Activated naive CD8-positive, alpha-beta T cell treated with anti-CD3 and anti-CD28 coated beads, Interleukin-2, amount 50 U/mL, for 16 hours (primary cell): ENCODE measurements around the gene STX2.
A peak's percentile ranks its signal among the peaks of the same experiment; 100 is the strongest.

ENCODE experiments used
- DNase-seq: peaks from one replicate; pipeline ENCODE4 v3.0.0-alpha.2; 2020; ENCODE audit warnings: low read depth, low spot score

STX2 gene

GRCh38 chr12:130831876-130832405, 7.1 kb downstream of the STX2 start:
- DNase-seq, result no peak

GRCh38 chr12:130831246-130831645, 7.8 kb downstream of the STX2 start:
- DNase-seq, result no peak

- DNase-seq, result no peak
Observed at GRCh38 chr12:130830246-130830551, 8.9 kb downstream of the STX2 start.

- DNase-seq, result no peak
Observed at GRCh38 chr12:130829391-130830245, 9.4 kb downstream of the STX2 start.

- DNase-seq, result no peak
Observed at GRCh38 chr12:130828895-130829294, 10.2 kb downstream of the STX2 start.

- DNase-seq, result no peak
Observed at GRCh38 chr12:130827432-130827831, 11.6 kb downstream of the STX2 start.

GRCh38 chr12:130826151-130826801, 12.8 kb downstream of the STX2 start:
- DNase-seq, result peak; percentile 63

- DNase-seq, result no peak
Observed at GRCh38 chr12:130825771-130826150, 13.3 kb downstream of the STX2 start.

- DNase-seq, result no peak
Observed at GRCh38 chr12:130819681-130820080, 19.4 kb downstream of the STX2 start.

- DNase-seq, result peak; percentile 58
Observed at GRCh38 chr12:130818635-130819576, 20.1 kb downstream of the STX2 start.

GRCh38 chr12:130818272-130818634, 20.8 kb downstream of the STX2 start:
- DNase-seq, result no peak

GRCh38 chr12:130817804-130818203, 21.2 kb downstream of the STX2 start:
- DNase-seq, result no peak

- DNase-seq, result no peak
Observed at GRCh38 chr12:130816097-130816496, 23.0 kb downstream of the STX2 start.

GRCh38 chr12:130815028-130815741, 23.9 kb downstream of the STX2 start:
- DNase-seq, result no peak

GRCh38 chr12:130813949-130814348, 25.1 kb downstream of the STX2 start:
- no peak for DNase-seq

- no peak for DNase-seq
Observed at GRCh38 chr12:130813436-130813835, 25.6 kb downstream of the STX2 start.

- no peak for DNase-seq
Observed at GRCh38 chr12:130809791-130810190, 29.3 kb downstream of the STX2 start.

- DNase-seq, result no peak
Observed at GRCh38 chr12:130807309-130807708, 31.7 kb downstream of the STX2 start.

GRCh38 chr12:130806574-130806973, 32.5 kb downstream of the STX2 start:
- DNase-seq, result no peak

GRCh38 chr12:130805635-130806034, 33.4 kb downstream of the STX2 start:
- no peak for DNase-seq

- no peak for DNase-seq
Observed at GRCh38 chr12:130804216-130804615, 34.8 kb downstream of the STX2 start.
